Measurements from ENCODE around the gene GALNT7. TPM values are rescaled to one million over a fixed set of nuclear protein-coding genes. Genes with fewer than 3 reads are reported as not detected.

Gene GALNT7
- total and polyA plus RNA-seq, 8 donors = 10.7 to 94.5 (median 37.9) TPM

DNA sequence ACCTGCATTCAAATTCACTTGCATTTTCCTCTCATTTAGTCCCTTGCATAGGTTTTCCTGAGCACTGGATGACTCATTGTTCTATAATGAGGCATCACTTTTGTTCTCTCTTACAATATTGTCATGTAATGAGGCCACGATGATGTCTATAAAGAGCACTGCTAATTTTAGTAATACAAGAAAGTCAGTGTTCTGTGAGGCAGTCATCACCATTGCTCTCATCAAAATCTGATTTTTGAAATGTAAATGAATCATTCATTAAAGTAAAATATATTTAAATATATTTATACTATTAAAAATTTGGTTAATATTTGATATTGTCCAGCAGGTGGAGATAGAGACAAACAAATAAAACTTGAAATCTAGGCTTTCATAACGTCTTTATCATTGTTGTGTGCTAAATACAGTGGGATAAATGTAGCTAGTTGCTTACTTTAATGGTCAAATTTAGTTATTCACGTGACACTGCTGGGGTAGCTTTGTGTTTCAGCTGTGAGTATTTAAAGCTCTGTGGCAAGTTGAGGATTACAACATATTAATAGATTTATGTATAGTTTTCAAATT is 150.1 kb downstream of the GALNT7 start:
- no peaks in the 10 kb centered on the region for H3K27me3 ChIP-seq
- WGBS, 5 donors = 14 to 35% (median 25%) methylated on average over 3 of the region's 3 CpGs

DNA sequence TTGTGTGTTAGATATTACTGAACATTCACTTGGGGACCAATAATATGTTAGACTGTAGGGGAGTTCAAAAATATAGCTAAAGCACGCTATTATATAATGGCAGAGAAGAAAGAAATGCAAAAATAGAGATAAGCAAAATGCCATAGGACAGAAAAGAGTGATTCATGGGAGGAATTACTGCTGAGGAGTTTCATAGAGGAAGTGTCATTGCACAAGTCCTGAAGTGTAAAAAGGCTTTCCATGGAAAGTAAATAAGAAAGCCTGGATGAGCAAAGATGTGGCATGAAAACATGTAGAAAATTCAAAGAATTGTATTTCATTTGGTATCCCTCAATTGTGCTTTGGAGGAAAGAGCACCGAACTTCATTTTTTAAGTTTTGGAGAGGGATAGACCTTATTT is 151.1 kb downstream of the GALNT7 start:
- no peaks in the 10 kb centered on the region for H3K9me3 ChIP-seq
- no peak overlapping the region for H3K4me3 ChIP-seq
- TF ChIP-seq EP300 (IDR thresholded peaks at IDR 0.05) = no peak
- no peak for TF ChIP-seq POLR2A (IDR thresholded peaks at IDR 0.05)
- TF ChIP-seq POLR2AphosphoS5 (IDR thresholded peaks at IDR 0.05) = no peak
- TF ChIP-seq, protein P1, sequence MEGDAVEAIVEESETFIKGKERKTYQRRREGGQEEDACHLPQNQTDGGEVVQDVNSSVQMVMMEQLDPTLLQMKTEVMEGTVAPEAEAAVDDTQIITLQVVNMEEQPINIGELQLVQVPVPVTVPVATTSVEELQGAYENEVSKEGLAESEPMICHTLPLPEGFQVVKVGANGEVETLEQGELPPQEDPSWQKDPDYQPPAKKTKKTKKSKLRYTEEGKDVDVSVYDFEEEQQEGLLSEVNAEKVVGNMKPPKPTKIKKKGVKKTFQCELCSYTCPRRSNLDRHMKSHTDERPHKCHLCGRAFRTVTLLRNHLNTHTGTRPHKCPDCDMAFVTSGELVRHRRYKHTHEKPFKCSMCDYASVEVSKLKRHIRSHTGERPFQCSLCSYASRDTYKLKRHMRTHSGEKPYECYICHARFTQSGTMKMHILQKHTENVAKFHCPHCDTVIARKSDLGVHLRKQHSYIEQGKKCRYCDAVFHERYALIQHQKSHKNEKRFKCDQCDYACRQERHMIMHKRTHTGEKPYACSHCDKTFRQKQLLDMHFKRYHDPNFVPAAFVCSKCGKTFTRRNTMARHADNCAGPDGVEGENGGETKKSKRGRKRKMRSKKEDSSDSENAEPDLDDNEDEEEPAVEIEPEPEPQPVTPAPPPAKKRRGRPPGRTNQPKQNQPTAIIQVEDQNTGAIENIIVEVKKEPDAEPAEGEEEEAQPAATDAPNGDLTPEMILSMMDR (IDR thresholded peaks at IDR 0.05) = no peak
- H3K4me1 ChIP-seq = peaks cover 0 to 13% (median 2%) of the 10 kb centered on the region in 4 donors
- peaks cover 5 to 65% (median 55%) of the 10 kb centered on the region in 4 donors for H3K36me3 ChIP-seq
- no peak for DNase-seq
- no peak overlapping the region for H3K27ac ChIP-seq
- intact Hi-C loops (cut with DNase I; ENCODE audit: low total_unique reads) = loop anchor here (5.0 kb wide), 1 partner anchor 98 kb away; no protein-coding TSS in a partner anchor
- WGBS, 5 donors = 74 to 86% (median 80%) methylated on average over 2 of the region's 2 CpGs
- H3K27me3 ChIP-seq = no peaks in the 10 kb centered on the region

More for the DNA sequence above, 150.1 kb downstream of the GALNT7 start:
- DNase-seq = peak in 1 of 2 donors; percentile 53
- TF ChIP-seq POLR2A (IDR thresholded peaks at IDR 0.05) (no peak), POLR2AphosphoS5 (IDR thresholded peaks at IDR 0.05) (no peak)
- TF ChIP-seq, protein P1 (IDR thresholded peaks at IDR 0.05) = peak in 3 of 7 experiments; percentile 35 to 47 (median 45)
- Histone ChIP-seq H3K9me3 (no peaks in the 10 kb centered on the region), H3K4me1 (peaks cover 0 to 11% (median 2%) of the 10 kb centered on the region in 4 donors), H3K4me3 (no peak overlapping the region), H3K36me3 (peaks cover 5 to 73% (median 64%) of the 10 kb centered on the region in 4 donors), H3K27ac (no peak overlapping the region)
- intact Hi-C loops (cut with DNase I; ENCODE audit: low total_unique reads) = loop anchor here (5.0 kb wide), 1 partner anchor 99 kb away; no protein-coding TSS in a partner anchor

DNA sequence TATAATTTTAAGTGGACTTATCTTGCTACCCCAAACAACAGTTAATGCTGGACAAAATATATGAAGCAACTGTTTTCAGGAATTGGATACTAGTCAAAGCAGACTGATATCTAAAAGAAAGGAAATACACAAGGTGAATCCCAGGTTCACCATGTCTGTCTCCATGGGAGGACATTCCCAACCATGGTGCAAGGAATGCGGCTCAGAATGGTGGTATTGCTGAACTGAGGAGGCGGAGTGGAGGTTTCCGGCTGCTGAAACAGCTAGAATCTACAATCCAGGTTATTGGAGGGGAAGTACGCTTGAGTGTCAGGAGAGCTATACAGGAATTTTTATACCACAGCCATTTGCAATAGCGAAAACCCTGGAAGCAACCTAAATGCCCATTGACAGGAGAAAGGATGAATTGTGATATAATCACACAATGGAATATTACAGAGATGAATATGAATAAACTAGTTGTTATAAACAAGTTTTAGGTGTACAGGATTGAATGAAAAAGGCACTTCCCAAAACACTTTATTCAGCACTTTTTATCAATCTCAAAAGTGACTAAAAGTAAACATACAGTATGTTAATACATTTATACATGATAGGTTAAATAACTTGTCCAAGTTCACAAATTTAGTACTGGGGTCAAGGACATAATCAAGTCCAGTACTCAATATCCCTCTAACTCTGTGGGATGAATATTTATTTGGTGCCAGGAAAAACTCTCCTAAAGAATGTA is 156.6 kb downstream of the GALNT7 start:
- TF ChIP-seq EP300 (IDR thresholded peaks at IDR 0.05) = no peak
- TF ChIP-seq, protein P1 (IDR thresholded peaks at IDR 0.05) = no peak
- H3K4me3 ChIP-seq = no peak overlapping the region
- DNase-seq = no peak

DNA sequence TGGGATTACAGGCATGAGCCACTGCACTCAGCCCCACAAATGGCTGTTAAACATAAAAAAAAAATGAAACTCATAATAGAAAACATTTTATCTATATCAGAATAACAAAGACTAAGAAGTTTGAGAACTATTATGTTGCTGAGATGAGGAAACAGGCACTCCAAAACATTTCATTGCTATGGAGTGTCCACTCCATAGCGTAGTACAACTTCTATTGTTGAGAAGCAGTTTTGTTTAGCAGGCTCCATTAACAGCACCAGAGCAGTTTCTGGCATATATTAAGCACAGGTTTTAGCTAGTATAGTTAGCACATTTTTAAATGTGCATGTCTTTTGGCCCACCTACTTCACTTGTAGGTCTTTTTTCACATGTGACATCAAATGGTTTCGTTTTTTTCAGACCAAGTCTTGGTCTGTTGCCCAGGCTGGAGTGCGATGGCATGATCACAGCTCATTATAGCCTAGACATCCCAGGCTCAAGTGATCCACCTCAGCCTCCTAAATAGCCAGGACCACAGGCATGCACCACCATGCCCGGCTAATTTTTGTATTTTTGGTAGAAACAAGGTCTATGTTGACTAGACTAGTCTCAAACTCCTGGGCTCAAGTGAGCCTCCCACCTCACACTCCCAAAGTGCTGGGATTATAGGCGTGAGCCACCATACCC is 159.8 kb downstream of the GALNT7 start:
- Histone ChIP-seq H3K4me3 (no peak overlapping the region), H3K9me3 (no peaks in the 10 kb centered on the region), H3K27me3 (no peaks in the 10 kb centered on the region), H3K4me1 (peaks cover 15 to 47% (median 23%) of the 10 kb centered on the region in 4 donors), H3K27ac (no peak overlapping the region), H3K36me3 (peaks cover 4 to 59% (median 53%) of the 10 kb centered on the region in 4 donors)
- no peak for DNase-seq
- intact Hi-C loops (cut with DNase I; ENCODE audit: low total_unique reads) = no loop called here
- TF ChIP-seq, protein P1 (IDR thresholded peaks at IDR 0.05) = no peak
- TF ChIP-seq EP300 (IDR thresholded peaks at IDR 0.05) (no peak), POLR2AphosphoS5 (IDR thresholded peaks at IDR 0.05) (no peak), POLR2A (IDR thresholded peaks at IDR 0.05) (no peak)
- 92 to 97% (median 93%) methylated on average over 5 of the region's 5 CpGs for WGBS, 5 donors

More for the DNA sequence above, 156.6 kb downstream of the GALNT7 start:
- Histone ChIP-seq H3K4me1 (peaks cover 0 to 16% (median under 1%) of the 10 kb centered on the region in 4 donors), H3K9me3 (no peaks in the 10 kb centered on the region), H3K27me3 (no peaks in the 10 kb centered on the region), H3K36me3 (peaks cover 5 to 69% (median 57%) of the 10 kb centered on the region in 4 donors), H3K27ac (no peak overlapping the region)
- intact Hi-C loops (cut with DNase I; ENCODE audit: low total_unique reads) = no loop called here
- 96 to 100% (median 98%) methylated on average over 5 of the region's 5 CpGs for WGBS, 5 donors
